Hematopoietic multipotent progenitor cell treated with erythropoietin and hydrocortisone succinate and interleukin-3 and kit ligand, for 6 days (in vitro differentiated cells): ENCODE data around the gene CKB.
A peak's percentile ranks its signal among the peaks of the same experiment; 100 is the strongest.
"Not testable (repeated sequence)": the region's sequence is repeated elsewhere in the genome, so short reads cannot be mapped to it uniquely, and the experiment has no call there.

Source experiments
- DNase-seq: peaks from one replicate; pipeline ENCODE4 v3.0.0-alpha.2; 2015

The CKB gene

DNA sequence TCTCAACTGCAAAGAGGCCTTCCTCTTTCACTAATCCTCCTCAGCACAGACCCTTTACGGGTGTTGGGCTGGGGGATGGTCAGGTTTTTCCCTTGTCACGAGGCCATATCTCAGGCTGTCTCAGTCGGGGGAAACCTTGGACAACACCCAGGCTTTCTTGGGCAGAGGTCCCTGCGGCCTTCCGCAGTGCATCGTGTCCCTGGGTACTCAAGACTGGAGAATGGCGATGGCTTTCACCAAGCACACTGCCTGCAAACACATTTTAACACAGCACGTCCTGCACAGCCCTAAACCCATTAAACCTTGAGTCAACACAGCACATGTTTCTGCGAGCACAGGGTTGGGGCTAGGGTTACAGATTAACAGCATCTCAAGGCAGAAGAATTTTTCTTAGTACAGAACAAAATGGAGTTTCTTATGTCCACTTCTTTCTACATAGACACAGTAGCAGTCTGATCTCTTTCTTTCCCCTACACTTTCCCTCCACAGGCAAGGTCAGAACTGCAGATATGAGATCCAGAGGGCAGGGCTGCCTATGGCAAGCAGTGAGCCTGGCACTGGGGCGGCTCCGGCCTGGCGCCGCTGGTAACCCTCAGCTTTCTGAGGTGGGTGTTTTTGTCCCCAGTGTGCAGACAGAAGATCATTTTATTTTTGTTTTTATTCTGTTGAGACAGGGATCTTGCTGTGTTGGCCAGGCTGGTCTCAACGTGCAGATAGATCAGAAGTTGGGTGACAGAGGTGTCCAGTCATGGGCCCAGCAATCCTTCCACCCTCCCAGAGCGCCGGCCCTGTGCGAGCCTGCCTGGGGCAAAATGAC, 3.0 kb upstream of the CKB start:
- DNase-seq, result not testable (repeated sequence)

GRCh38 chr14:103524002-103524935, 1.6 kb upstream of the CKB start:
- DNase-seq, result no peak

DNA sequence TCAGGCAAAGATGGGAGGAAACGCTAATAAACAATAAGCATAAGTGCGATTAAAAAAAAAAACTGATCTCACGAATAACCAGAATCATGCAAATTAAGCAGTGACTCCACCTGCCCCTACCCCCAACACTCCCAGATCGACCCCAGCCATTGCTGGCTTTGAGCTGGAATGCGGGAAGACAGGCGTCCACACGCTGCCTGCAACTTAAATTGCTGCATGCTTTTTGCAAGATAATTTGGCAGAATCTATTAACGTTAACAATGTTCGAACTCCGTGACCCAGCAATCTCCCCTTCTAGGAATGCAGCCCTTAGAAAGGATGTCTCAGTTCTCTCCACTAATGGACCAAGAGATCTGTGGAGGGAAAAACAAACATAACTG, 935 bp upstream of the CKB start:
- no peak for DNase-seq

GRCh38 chr14:103521951-103522563, 573 bp downstream of the CKB start:
- DNase-seq, result peak; percentile 43

DNA sequence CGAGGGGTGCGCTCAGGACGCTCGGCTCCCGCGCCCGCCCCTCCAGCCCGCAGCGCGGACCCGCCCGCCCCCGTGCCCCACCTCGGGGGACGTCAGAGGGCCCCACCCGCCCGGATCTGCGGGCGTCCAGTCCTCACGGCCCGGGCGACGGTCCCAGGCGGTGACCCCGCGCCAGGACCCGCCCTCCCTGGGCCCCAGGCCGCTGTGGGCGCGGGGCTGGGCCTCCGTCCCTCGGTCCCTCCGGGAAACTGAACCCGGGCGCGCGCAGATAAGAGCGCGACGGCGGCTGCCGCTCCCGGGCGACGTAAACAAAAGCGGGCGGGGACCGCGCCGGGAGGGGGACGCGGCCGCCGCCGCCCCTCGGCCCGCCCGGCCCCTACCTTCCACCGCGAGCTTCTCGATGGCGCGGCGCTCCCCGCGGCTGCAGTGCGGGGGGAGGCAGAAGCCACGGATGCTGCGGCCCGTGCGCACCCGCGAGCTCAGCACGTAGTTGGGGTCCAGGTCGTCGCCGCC, 1.1 kb downstream of the CKB start:
- DNase-seq, result peak; percentile 64

DNA sequence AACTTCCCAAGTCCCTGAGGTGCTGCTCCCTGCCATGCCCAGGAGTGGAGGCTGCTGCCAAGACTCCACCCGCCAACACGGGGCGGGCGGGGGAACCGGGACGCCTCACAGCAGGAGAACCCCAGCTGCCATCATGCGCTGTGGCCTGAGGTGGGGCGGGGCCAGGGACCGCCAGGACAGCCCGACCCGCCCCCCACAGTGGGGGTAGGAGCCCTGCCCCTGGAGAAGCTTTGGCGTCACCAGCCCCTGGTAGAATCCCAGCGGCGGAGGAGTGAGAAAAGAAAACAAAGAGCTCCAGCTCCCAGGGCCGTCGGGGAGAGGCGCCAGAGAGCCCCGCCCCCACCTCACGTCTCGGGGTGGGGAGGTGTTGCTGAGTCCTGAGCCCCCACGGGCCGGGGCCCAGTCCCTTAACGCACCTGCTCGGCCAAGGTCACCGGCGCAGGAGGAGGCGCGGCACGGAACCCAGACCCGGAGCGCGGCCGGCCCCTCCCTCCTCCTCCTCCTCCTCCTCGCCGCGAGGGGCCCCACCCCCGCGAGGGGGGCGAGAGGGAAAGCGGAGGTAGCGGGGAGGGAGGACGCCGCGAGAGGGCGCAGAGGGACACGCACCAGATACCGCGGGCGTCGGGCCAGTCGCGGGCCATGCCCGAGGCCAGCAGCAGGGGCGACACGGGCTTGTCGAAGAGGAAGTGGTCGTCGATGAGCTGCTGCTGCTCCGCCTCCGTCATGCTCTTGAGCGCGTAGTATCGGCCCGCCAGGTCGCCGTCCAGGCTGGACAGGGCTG, 1.8 kb downstream of the CKB start:
- DNase-seq, result peak; percentile 89

DNA sequence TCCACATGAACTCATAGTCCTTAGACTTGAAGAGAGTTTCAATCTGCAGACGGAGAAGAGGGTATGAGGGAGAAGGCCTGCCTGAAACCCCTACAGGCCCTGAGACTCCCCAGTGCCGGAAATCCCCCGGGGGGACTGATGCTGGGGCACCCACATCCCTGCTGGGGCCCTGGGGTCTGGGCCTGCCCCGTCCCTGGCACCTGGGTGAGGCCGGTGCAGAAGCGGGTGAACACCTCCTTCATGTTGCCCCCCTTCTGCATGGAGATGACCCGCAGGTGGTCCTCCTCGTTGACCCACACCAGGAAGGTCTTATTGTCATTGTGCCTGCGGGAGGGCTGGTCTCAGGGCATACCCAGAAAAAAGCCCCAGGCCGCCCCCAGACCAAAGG, 2.4 kb downstream of the CKB start:
- DNase-seq, result no peak

GRCh38 chr14:103519837-103520212, 2.8 kb downstream of the CKB start:
- no peak for DNase-seq

DNA sequence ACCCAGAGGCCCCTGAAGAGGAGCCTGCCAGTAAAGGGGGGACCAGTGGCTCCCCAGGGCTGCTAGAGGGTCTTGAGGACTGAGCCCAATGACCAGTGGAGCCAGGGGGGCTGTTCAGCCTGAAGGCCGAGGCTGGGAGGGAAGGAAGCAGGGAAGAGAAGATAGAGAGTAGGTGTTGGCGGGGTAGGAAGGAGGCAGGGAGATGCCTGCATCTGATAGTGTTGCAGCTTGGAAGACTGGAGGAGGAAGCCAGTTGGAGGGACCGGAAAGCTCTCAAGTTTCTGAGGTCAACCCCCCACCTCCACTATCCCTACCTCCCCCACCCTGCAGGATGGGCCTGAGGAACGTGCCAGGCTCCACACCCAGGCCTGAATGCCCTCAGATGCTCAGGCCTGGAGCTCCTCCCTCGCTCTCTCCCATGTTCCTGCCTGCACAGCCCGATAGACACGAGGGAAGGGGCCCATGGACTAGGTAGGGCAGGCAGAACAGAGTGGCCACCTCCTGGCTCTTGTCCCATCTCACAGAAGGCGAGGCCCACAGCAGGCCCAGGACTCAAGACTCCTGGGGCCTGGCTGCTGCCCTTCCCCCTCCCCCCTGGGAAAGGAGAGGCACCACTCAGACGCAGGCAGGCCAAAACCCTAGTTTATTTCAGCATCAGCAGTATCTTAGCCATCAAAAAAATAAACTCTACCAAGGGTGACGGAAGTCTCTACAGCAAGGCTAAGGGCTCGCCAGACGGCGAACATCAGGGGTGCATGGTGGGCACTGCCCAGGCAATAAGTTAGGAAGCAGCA, 3.4 kb downstream of the CKB start:
- DNase-seq, result peak; percentile 68

DNA sequence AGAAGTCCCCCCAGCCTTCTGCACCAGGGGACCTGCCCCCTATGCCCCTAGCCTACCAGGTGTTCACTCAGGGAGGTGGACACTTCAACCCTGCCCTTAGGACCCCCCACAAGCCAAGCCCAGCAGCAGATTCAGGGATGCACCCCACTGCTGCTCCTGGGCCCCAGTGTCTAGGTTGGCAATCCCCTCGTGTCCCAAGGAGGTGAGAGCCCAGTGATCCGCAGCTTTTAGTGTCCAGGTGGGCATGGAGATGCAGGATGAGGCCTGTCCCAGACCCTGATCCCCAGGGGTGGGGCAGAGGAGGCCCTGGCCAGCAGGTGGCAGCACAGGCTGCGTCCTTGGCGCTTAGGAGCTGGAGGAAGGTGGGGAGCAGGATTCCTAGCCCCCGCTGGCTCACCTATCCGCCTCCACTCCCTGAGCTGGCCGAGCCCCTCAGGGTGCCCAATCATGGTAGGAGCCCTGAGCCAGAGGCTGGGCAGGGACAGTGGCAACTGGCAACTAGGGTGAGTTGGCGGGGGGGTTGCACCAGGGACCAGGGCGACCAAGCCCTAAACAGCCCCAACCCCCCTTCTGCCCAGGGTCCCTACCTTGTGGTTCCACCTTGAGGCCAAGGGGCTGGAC, 4.1 kb downstream of the CKB start:
- peak; percentile 75 for DNase-seq

DNA sequence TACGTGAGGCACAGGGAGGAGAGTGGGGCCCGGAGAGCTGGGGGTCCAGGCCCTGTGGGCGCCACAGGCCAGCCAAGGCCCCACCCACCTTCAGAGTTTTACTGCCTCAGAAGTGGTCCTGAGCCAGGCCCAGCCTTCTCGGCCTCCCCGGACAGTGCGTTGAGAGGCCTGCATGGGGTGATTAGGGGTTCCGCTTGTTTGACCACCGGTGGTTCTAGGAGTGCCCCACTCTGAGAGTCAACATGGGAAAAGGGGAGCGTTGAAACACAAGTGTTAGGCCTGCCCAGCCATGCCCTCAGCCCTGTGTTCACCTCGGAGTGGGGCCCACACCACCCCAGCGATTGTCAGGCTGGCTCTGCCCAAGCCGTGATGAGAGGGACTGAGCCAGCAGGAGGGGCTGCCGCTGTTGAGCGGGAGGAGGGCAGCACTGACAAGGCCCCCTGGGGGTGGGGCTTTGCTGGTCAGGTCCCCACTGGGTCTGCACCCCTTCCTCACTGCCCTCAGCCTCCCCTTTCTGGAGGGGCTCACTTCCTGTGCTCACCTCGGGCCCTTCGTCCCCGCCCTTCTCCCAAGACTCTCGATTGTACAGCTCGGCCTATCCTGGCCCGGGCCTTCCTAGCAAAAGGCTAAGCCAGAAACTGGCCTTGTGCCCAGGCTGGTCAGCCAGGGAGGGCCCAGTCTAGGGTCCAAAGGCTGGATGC, 4.8 kb downstream of the CKB start:
- no peak for DNase-seq

- no peak for DNase-seq
These were observed 5.5 kb downstream of the CKB start for GRCh38 chr14:103517174-103517566.

- DNase-seq, result no peak
These were observed 6.0 kb downstream of the CKB start for GRCh38 chr14:103516426-103517173.

DNA sequence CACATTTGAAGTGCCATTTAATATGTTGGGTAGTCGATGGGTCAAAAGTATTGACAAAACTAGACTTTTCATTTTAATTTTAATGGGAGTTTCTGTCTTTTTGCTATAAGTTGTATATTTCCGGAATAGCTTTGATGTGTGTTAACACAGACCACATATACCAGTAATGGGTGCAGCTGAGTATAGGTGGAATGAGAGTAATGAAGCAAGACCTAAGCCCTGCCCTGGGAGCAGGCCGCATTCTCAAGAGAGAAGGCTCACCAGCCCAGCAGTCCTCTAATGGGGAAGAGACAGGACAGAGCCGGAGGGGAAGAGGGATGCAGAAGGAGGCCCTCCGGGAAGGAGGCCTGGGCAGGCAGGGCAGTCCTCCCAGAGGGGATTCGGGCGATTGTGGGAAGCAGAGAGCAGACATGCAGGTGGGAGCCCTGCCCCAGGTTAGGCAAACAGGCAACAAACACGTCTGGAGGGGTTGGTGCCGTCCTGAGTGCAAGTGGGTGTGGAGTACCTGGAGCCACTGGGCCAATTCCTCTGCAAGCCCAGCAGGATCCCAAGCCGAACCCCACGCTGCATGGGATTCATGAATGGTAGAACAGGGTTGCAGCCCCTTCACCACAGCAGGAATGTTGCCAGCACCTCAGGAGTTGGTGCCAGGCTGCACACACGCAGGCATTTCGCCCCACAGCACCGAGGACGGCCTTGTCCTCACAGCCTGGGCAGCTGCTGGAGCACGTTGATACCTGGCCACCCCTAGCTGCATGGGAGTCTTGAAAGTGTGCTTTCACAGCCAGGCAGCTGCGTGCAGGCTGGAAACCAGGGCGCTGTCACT, 7.8 kb downstream of the CKB start:
- DNase-seq, result no peak

GRCh38 chr14:103512701-103513611, 9.7 kb downstream of the CKB start:
- DNase-seq, result peak; percentile 82

GRCh38 chr14:103512180-103512579, 10.4 kb downstream of the CKB start:
- DNase-seq, result not testable (repeated sequence)
